ENCODE data around the gene SCTR.

SCTR gene

GRCh38 chr2:119523952-119524694 lies at the start of gene SCTR:
SCTR (minus strand) TSS chr2:119524483; CDS start chr2:119524226, 257 bp downstream.
- DNase-seq (ENCODE audit: low read depth) = no peak

- no peak for DNase-seq (ENCODE audit: low read depth)
These were observed 43.0 kb upstream of the SCTR start for GRCh38 chr2:119567292-119567691.

- no peak for DNase-seq (ENCODE audit: low read depth)
These were observed 41.2 kb upstream of the SCTR start for GRCh38 chr2:119565481-119565880.

GRCh38 chr2:119553687-119554344 lies 29.5 kb upstream of the SCTR start:
- no peak for DNase-seq (ENCODE audit: low read depth)

GRCh38 chr2:119552902-119553301 lies 28.6 kb upstream of the SCTR start:
- no peak for DNase-seq (ENCODE audit: low read depth)

GRCh38 chr2:119550856-119551255 lies 26.6 kb upstream of the SCTR start:
- no peak for DNase-seq (ENCODE audit: low read depth)

GRCh38 chr2:119550346-119550745 lies 26.1 kb upstream of the SCTR start:
- DNase-seq (ENCODE audit: low read depth) = no peak

GRCh38 chr2:119549241-119549640 lies 25.0 kb upstream of the SCTR start:
- DNase-seq (ENCODE audit: low read depth) = no peak

- no peak for DNase-seq (ENCODE audit: low read depth)
These were observed 24.3 kb upstream of the SCTR start for GRCh38 chr2:119548516-119549120.

- no peak for DNase-seq (ENCODE audit: low read depth)
These were observed 22.1 kb upstream of the SCTR start for GRCh38 chr2:119546447-119546767.

- no peak for DNase-seq (ENCODE audit: low read depth)
These were observed 21.6 kb upstream of the SCTR start for GRCh38 chr2:119545754-119546446.

GRCh38 chr2:119544939-119545475 lies 20.7 kb upstream of the SCTR start:
- no peak for DNase-seq (ENCODE audit: low read depth)

- DNase-seq (ENCODE audit: low read depth) = peak; percentile 6
These were observed 20.0 kb upstream of the SCTR start, which contains the start of gene CFAP221 for GRCh38 chr2:119544075-119544938. CFAP221 (plus strand) TSS chr2:119544449; CDS start chr2:119546132, 1,683 bp downstream.

GRCh38 chr2:119541476-119541875 lies 17.2 kb upstream of the SCTR start:
- DNase-seq (ENCODE audit: low read depth) = no peak

- DNase-seq (ENCODE audit: low read depth) = no peak
These were observed 13.5 kb upstream of the SCTR start for GRCh38 chr2:119537792-119538191.

GRCh38 chr2:119536707-119537106 lies 12.4 kb upstream of the SCTR start:
- DNase-seq (ENCODE audit: low read depth) = no peak

- DNase-seq (ENCODE audit: low read depth) = no peak
These were observed 11.9 kb upstream of the SCTR start for GRCh38 chr2:119536211-119536610.

- DNase-seq (ENCODE audit: low read depth) = no peak
These were observed 9.3 kb upstream of the SCTR start for GRCh38 chr2:119533560-119533959.

- DNase-seq (ENCODE audit: low read depth) = no peak
These were observed 7.0 kb upstream of the SCTR start for GRCh38 chr2:119531292-119531691.

- DNase-seq (ENCODE audit: low read depth) = no peak
These were observed 3.7 kb upstream of the SCTR start for GRCh38 chr2:119527999-119528398.

- DNase-seq (ENCODE audit: low read depth) = no peak
These were observed 1.3 kb upstream of the SCTR start for GRCh38 chr2:119525614-119526013.

Data from stimulated activated CD8-positive, alpha-beta memory T cell treated with anti-CD3 and anti-CD28 coated beads, Interleukin-7, amount 100 ng/mL, for 24 hours (primary cell).